A549 (cell line): ENCODE results near the gene RHOB.

Experiments used
- BHLHE40 ChIP-seq: IDR thresholded peaks from 2 replicates; pipeline ENCODE4 v1.6.1; 2012; ENCODE audit warnings: low read depth, low read length, inconsistent platforms
- CHD2 ChIP-seq: fragments of 150-350 bp; IDR thresholded peaks from 2 replicates; pipeline ENCODE4 v1.6.1; 2014; ENCODE audit warnings: low read length; ENCODE audit not compliant: partially characterized antibody
- EP300 ChIP-seq, 2 experiments: fragments of >200 bp; sonication (Bioruptor Twin); formaldehyde crosslinking; IDR thresholded peaks; 2 replicates in 1 of 2; 3 replicates in 1 of 2; pipeline ENCODE4 v1.6.1; 2016 to 2017
- FOSL2 ChIP-seq, 2 experiments: fragments of 450-650 bp in 1 of 2; fragments of >200 bp in 1 of 2; sonication (Bioruptor Twin) in 1 of 2; formaldehyde crosslinking; IDR thresholded peaks; 2 replicates each; pipeline versions ENCODE4 v1.5.0 to v1.6.1; 2016 to 2020; ENCODE audit warnings: mild to moderate bottlenecking in 1 of 2, moderate library complexity in 1 of 2
- GATA3 ChIP-seq: IDR thresholded peaks from 2 replicates; pipeline ENCODE4 v1.6.1; 2012; ENCODE audit warnings: borderline replicate concordance
- NPAS2 ChIP-seq: fragments of 250-450 bp; sonication (Bioruptor Pico); IDR thresholded peaks from 2 replicates; pipeline ENCODE4 v1.8.0; 2022; ENCODE audit warnings: mild to moderate bottlenecking, moderate library complexity, borderline replicate concordance
- POLR2A ChIP-seq: IDR thresholded peaks from 2 replicates; pipeline ENCODE4 v1.6.1; 2012; ENCODE audit warnings: mild to moderate bottlenecking, low read length
- RCOR1 ChIP-seq: fragments of 150-350 bp; IDR thresholded peaks from 2 replicates; pipeline ENCODE4 v1.6.1; 2014; ENCODE audit warnings: antibody characterized with exemption, low read length, low read depth
- ZC3H11A ChIP-seq: fragments of 450-650 bp; IDR thresholded peaks from 2 replicates; pipeline ENCODE4 v1.6.1; 2014; ENCODE audit warnings: antibody characterized with exemption, mild to moderate bottlenecking
- TF ChIP-seq, protein P1 (sequence below): fragments of >200 bp; sonication (Bioruptor Twin); formaldehyde crosslinking; IDR thresholded peaks from 3 replicates; pipeline ENCODE4 v1.5.1; 2016
- TF ChIP-seq, protein P2 (sequence below): fragments of 200-600 bp; sonication (generic); IDR thresholded peaks from 2 replicates; pipeline ENCODE4 v1.6.1; 2016; ENCODE audit warnings: antibody characterized with exemption, mild to moderate bottlenecking, moderate library complexity

DNA sequence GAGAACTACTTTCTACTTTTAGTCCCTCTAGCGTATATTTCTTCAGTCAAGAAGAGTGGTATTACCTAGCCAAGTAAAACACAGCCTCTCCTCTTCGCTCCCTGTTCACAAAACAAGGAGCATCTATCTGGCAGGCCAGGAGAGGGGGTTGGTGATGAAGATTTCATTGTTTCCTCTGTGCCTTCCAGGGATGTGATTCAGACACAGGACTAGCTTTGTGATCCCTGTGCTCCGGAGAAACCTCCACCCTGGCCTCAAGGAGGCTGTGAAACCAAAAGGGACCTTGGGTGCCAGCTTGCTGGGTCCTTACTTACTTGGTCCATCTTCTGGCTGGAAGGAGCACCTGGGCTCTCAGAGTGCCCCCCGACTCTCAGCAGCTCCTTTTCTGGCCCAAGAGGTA, 5.7 kb downstream of the RHOB start:
- TF ChIP-seq, protein P1, sequence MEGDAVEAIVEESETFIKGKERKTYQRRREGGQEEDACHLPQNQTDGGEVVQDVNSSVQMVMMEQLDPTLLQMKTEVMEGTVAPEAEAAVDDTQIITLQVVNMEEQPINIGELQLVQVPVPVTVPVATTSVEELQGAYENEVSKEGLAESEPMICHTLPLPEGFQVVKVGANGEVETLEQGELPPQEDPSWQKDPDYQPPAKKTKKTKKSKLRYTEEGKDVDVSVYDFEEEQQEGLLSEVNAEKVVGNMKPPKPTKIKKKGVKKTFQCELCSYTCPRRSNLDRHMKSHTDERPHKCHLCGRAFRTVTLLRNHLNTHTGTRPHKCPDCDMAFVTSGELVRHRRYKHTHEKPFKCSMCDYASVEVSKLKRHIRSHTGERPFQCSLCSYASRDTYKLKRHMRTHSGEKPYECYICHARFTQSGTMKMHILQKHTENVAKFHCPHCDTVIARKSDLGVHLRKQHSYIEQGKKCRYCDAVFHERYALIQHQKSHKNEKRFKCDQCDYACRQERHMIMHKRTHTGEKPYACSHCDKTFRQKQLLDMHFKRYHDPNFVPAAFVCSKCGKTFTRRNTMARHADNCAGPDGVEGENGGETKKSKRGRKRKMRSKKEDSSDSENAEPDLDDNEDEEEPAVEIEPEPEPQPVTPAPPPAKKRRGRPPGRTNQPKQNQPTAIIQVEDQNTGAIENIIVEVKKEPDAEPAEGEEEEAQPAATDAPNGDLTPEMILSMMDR = no peak
- no peak for TF ChIP-seq POLR2A
- no peak for TF ChIP-seq GATA3
- TF ChIP-seq BHLHE40 = no peak
- no peak for TF ChIP-seq NPAS2 (CRISPR knock-in tag)
- TF ChIP-seq FOSL2 (IDR thresholded peaks at IDR 0.05) = no peak
- TF ChIP-seq FOSL2 (CRISPR knock-in tag; IDR thresholded peaks at IDR 0.05) = no peak
- TF ChIP-seq, protein P2, sequence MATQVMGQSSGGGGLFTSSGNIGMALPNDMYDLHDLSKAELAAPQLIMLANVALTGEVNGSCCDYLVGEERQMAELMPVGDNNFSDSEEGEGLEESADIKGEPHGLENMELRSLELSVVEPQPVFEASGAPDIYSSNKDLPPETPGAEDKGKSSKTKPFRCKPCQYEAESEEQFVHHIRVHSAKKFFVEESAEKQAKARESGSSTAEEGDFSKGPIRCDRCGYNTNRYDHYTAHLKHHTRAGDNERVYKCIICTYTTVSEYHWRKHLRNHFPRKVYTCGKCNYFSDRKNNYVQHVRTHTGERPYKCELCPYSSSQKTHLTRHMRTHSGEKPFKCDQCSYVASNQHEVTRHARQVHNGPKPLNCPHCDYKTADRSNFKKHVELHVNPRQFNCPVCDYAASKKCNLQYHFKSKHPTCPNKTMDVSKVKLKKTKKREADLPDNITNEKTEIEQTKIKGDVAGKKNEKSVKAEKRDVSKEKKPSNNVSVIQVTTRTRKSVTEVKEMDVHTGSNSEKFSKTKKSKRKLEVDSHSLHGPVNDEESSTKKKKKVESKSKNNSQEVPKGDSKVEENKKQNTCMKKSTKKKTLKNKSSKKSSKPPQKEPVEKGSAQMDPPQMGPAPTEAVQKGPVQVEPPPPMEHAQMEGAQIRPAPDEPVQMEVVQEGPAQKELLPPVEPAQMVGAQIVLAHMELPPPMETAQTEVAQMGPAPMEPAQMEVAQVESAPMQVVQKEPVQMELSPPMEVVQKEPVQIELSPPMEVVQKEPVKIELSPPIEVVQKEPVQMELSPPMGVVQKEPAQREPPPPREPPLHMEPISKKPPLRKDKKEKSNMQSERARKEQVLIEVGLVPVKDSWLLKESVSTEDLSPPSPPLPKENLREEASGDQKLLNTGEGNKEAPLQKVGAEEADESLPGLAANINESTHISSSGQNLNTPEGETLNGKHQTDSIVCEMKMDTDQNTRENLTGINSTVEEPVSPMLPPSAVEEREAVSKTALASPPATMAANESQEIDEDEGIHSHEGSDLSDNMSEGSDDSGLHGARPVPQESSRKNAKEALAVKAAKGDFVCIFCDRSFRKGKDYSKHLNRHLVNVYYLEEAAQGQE = no peak
- no peak for TF ChIP-seq CHD2
- no peak for TF ChIP-seq ZC3H11A
- TF ChIP-seq RCOR1 = no peak
- no peak for TF ChIP-seq EP300 (IDR thresholded peaks at IDR 0.05)
